HS-27A (cell line): ENCODE data around the gene SEPTIN8.

ENCODE experiments used
- DNase-seq: peaks from one replicate; pipeline ENCODE4 v3.0.0-alpha.2; 2012; ENCODE audit warnings: low read depth, missing footprints

The SEPTIN8 gene

DNA sequence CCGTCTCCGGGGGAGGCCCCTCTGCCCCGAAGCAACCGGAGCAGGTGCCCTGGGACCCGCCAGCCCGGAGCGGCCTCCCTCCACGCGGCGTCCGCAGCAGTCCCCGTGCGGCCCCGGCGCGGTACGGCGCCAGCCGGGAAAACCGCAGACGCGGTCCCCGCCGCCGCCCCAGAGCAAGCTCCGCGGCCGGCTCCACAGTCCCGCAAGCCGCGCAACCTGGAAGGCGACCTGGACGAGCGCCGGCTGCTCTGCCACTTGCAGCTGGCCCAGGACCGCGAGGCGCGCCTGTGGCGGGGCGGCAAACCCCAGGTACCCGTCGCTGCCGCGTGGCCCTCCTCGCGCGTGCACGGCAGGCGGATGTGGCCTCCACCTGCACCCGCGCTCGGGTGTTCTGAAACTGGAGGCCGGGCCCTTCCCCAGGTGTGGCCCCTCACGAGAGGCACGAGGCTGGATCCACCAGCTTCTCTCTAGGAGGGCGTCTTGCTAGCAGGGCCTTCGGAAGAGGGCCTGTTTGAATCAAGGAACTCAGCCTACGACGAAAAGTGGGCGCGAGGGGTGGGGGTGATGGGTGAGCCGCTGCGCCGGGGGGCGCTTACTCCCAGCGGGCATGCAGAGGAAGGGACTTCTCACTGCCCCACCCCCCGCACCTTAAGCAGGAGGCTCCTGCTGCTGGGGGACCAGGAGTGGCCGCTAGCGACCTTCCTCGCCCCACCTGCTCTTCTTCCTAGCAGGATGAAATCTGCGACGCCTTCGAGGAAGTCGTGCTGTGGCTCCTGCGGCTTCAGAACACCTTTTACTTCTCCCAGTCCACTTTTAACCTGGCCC is 29.2 kb downstream of the SEPTIN8 start:
- DNase-seq: no peak

DNA sequence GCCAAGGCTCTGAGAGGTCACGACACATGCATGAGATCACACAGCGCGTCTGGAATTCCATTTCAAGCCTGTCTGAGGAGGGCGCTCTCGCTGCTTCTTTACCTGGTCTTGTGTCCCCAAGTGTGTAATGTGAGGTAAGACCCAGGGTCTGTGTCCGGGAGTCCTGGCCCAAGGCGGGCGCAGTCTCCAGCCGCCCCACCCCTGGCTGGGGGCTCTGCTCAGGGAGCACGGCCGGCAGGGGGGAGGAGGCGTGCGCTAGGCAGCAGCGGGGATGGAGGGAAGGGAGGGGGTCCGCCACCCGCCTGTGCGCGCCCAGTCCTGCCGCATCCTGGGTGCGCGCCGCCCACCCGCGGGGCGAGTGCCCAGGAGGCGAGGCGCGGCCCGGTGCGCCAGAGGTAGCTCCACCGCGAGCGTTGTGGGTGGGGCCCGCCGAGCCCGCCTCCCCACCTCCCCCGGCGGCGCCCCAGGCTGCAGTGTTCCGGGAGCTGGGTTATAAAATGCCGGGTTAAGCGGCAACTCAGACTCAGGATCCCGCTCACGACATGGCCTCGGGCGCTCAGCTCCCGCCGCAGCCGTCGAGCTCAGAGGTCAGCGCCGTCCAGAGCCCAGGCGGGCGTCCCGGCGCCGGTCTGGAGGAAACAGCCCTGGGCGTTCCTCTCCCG is 30.0 kb downstream of the SEPTIN8 start, which contains the start of gene CCNI2:
Gene CCNI2, plus strand, starts transcription at position 473 of the 662 bp plus-strand sequence. Its CDS starts 70 bp downstream, at position 543.
- no peak for DNase-seq

DNA sequence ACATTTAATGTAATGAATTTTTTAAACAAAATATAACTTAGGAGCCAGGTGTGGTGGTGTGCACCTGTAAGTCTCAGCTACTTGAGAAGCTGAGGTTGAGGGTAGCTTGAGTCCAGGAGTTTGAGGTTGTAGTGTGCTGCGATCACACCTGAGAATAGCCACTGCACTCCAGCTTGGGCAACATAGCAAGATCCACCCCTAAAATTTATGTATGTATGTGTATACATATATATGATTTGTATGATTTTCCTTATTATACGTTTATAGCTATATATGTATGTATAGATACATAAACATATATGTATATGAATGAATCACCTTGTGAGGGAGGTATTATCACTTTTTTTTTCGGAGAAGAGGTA is 30.5 kb downstream of the SEPTIN8 start:
- DNase-seq: no peak

DNA sequence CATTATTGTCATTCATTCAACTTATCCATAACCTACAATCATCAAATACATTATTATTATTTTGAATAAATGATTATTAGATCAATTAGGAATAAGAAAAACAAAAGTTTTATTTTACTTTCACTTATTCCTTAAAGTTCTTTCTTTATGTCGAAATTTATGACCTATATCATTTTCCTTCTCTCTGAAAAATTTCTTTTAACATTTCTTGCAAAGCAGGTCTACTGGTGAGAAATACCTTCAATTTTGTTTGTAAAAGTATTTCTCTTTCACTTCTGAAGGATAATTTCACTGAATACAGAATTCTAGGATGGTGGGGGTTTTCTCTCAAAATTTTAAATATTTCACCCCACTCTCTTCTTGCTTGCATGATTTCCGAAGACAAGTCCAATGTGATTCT is 32.4 kb downstream of the SEPTIN8 start:
- no peak for DNase-seq

DNA sequence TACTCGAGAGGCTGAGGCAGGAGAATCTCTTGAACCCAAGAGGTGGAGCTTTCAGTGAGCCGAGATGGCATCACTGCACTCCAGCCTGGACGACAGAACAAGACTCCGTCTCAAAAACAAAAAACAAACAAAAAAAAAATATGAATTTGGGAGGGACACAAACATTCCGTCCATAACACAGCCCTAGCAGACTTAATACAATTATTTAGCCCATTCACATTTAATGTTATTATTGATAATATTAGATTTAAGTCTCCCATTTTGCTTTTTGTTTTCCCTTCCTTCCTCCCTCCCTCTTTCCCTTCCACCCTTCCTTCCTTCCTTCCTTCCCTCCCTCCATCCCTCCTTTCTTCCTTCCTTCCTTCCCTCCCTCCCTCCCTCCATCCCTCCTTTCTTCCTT is 34.4 kb downstream of the SEPTIN8 start:
- no peak for DNase-seq

- DNase-seq: no peak
Measured at GRCh38 chr5:132742158-132742557, 34.9 kb downstream of the SEPTIN8 start.

DNA sequence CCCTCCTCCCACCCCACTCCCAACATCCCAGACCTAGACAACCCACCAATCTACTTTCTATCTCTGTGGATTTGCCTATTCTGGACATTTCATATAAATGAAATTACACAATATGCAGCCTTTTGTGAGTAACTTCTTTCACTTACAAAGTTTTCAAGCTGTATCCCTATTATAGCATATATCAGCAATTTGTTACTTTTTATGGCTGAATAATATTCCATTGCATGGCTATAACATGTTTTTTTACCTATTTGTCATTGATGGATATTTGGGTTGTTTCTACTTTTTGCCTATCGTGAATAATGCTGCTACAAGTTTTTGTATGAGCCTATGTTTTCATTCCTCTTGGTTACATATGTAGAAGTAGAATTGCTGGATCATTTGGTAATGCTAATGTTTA is 37.8 kb downstream of the SEPTIN8 start:
- no peak for DNase-seq

GRCh38 chr5:132737982-132738681 is 38.9 kb downstream of the SEPTIN8 start:
- DNase-seq: no peak

- peak; percentile 64 for DNase-seq
Measured at GRCh38 chr5:132736853-132737833, 39.9 kb downstream of the SEPTIN8 start, which contains the start of gene KIF3A. Gene KIF3A (minus strand): TSS chr5:132737546. CDS start chr5:132737419, 127 bp downstream.

DNA sequence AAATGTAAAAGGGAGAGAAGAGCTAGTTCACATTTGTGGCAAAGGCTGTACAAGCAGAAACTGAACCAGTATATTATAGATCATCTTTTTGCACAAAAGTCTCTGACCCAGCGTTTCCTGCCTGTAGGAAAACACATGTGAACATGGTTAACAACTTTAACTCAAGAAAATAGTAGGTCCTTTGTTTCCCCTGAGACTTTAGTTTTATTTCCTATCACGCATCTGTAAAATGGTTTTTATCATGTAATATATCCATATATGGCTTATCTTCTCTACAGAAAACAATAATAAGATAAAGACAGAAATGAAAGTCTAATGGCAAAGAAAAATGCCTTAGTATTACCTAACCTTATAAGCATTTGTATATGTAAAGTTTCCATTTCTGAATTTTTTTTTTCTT is 42.4 kb downstream of the SEPTIN8 start:
- no peak for DNase-seq

GRCh38 chr5:132733499-132734148 is 43.4 kb downstream of the SEPTIN8 start:
- DNase-seq: no peak

- no peak for DNase-seq
Measured at GRCh38 chr5:132729896-132730295, 47.1 kb downstream of the SEPTIN8 start.

GRCh38 chr5:132725745-132726144 is 51.3 kb downstream of the SEPTIN8 start:
- no peak for DNase-seq

DNA sequence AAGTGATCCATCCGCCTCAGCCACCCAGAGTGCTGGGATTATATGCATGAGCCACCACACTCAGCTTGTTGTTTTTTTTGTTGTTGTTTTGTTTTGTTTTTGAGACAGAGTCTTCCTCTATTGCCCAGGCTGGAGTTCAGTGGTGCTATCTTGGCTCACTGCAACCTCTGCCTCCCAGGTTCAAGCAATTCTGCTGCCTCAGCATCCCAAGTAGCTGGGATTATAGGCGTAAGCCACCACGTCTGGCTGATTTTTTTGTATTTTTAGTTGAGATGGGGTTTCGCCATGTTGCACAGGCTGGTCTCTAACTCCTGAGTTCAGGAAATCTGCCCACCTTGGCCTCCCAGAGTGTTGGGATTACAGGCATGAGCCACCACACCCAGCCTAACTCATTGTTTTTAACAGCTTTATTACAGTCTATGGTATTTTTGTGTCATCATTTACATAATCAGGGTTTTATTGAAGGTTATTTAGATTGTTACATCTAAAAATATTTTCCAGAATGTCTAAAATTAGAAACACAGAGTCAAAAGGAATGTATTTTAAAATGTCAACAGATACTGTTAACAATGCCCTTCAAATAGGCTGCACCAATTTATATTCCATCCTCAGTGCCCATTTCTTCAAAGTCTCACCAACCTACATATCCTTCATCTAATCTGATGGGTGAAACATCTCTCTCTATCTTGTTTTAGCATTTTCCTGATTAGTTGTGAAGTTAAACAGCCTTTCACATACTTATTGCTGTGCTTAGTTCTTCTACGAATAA is 58.3 kb downstream of the SEPTIN8 start:
- DNase-seq: no peak

DNA sequence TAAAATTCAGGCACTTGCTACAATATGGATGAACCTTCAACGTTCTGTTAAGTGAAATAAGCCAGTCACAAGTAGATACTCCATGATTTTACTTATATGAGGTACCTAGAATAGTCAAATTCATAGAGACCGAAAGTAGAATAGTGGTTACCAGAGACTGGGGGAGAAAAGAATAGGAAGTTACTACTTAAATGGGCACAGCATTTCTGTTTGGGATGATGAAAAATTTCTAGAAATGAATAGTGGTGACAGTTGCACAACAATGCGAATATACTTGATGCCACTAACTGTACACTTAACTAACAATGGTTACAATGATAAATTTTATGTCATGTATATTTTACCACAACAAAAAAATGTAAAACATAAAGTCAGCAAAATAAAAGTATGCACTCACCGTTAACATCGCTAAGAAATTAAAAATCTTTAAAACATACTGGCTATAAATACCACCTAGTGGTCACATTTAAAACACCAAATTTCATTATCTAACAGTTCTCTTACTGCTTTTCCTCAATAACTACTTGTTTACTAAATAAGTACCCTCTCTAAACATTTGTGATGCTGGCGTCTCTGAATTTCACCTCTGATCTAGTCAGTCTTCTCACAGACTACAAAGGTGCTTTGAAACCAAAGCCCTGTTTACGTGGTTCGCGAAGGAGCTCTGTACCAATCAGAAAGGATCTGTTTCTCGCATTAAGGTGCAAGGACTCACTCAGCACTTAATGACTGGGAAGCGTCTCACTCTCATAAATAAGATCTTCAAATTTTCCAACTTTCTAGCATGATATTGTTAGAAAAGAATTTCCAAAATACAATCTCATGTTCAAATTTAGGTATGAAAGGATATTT is 62.4 kb downstream of the SEPTIN8 start:
- DNase-seq: no peak

- DNase-seq: no peak
Measured at GRCh38 chr5:132708645-132709044, 68.4 kb downstream of the SEPTIN8 start.

DNA sequence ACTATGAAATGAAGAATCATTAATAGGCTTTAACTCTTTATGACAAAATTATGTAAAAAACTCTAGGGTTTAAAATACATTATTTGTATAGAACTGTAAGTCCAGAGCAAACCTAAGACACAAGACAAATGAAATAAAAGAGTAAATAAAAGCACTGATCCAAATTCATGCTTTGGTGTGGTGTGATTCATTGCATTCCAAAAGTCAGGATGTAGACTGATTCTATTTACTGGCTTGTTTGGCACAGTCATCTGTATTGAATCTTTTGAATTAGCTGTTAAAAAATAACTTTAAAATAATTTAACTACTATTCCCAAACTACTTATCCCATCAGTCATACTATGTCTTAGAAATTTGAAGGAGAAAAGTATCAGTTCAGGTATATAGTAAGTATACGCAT is 72.2 kb downstream of the SEPTIN8 start:
- DNase-seq: peak; percentile 3
